GM12878 (cell line): ENCODE measurements around the gene KEL.

ENCODE experiments used
- ATF2 ChIP-seq: IDR thresholded peaks from 2 replicates; pipeline ENCODE4 v1.6.1; 2012; ENCODE audit warnings: low read length, inconsistent platforms
- CTCF ChIP-seq, 3 experiments: IDR thresholded peaks in 2 of 3; conservative IDR thresholded peaks in 1 of 3; 2 replicates each; pipeline ENCODE4 v1.5.1; 2011; ENCODE audit warnings: low read depth in 3 of 3, low read length in 3 of 3, mild to moderate bottlenecking in 3 of 3, control low read depth in 2 of 3, moderate library complexity in 2 of 3, inconsistent platforms in 1 of 3, mixed read lengths in 1 of 3; ENCODE audit not compliant: control insufficient read depth in 2 of 3, insufficient read depth in 1 of 3; ENCODE audit errors: extremely low read depth in 1 of 3
- GABPA ChIP-seq: IDR thresholded peaks from 2 replicates; pipeline ENCODE4 v1.6.1; 2014; ENCODE audit warnings: antibody characterized with exemption, low read depth, mild to moderate bottlenecking, inconsistent platforms
- HDGF ChIP-seq: fragments of 450-650 bp; IDR thresholded peaks from 2 replicates; pipeline ENCODE4 v1.6.1; 2016; ENCODE audit warnings: antibody characterized with exemption
- NFYB ChIP-seq: IDR thresholded peaks from 2 replicates; pipeline ENCODE4 v1.6.1; 2011; ENCODE audit warnings: low read depth, mild to moderate bottlenecking, low read length, improper control_type of control experiment, moderate library complexity; ENCODE audit not compliant: insufficient read depth
- SPI1 ChIP-seq: IDR thresholded peaks from 2 replicates; pipeline ENCODE4 v1.6.1; 2011; ENCODE audit warnings: low read depth, mild to moderate bottlenecking, low read length, moderate library complexity, borderline replicate concordance; ENCODE audit not compliant: insufficient read depth
- TBL1XR1 ChIP-seq: IDR thresholded peaks from 2 replicates; pipeline ENCODE4 v1.6.1; 2012; ENCODE audit warnings: low read depth, low read length, improper control_type of control experiment
- TF ChIP-seq, protein P1 (sequence below): IDR thresholded peaks from 2 replicates; pipeline ENCODE4 v1.6.1; 2012; ENCODE audit warnings: low read depth, low read length, improper control_type of control experiment
- TF ChIP-seq, protein P2 (sequence below): fragments of 450-650 bp; IDR thresholded peaks from 2 replicates; pipeline ENCODE4 v1.6.1; 2017; ENCODE audit warnings: mild to moderate bottlenecking

GRCh38 chr7:142913051-142913450 is 49.1 kb downstream of the KEL start:
- no peak for TF ChIP-seq NFYB
- no peak for TF ChIP-seq TBL1XR1
- TF ChIP-seq CTCF (IDR thresholded peaks at IDR 0.05 in 2 of 3, conservative IDR thresholded peaks at IDR 0.05 in 1 of 3; ENCODE audit: control insufficient read depth in 2 of 3, extremely low read depth in 1 of 3, insufficient read depth in 1 of 3, low read depth in 3 of 3, low read length in 3 of 3) = no peak
- no peak for TF ChIP-seq SPI1
- TF ChIP-seq, protein P1, sequence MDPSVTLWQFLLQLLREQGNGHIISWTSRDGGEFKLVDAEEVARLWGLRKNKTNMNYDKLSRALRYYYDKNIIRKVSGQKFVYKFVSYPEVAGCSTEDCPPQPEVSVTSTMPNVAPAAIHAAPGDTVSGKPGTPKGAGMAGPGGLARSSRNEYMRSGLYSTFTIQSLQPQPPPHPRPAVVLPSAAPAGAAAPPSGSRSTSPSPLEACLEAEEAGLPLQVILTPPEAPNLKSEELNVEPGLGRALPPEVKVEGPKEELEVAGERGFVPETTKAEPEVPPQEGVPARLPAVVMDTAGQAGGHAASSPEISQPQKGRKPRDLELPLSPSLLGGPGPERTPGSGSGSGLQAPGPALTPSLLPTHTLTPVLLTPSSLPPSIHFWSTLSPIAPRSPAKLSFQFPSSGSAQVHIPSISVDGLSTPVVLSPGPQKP = no peak
- TF ChIP-seq, protein P2, sequence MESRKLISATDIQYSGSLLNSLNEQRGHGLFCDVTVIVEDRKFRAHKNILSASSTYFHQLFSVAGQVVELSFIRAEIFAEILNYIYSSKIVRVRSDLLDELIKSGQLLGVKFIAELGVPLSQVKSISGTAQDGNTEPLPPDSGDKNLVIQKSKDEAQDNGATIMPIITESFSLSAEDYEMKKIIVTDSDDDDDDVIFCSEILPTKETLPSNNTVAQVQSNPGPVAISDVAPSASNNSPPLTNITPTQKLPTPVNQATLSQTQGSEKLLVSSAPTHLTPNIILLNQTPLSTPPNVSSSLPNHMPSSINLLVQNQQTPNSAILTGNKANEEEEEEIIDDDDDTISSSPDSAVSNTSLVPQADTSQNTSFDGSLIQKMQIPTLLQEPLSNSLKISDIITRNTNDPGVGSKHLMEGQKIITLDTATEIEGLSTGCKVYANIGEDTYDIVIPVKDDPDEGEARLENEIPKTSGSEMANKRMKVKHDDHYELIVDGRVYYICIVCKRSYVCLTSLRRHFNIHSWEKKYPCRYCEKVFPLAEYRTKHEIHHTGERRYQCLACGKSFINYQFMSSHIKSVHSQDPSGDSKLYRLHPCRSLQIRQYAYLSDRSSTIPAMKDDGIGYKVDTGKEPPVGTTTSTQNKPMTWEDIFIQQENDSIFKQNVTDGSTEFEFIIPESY = no peak
- no peak for TF ChIP-seq GABPA
- TF ChIP-seq HDGF = no peak
- TF ChIP-seq ATF2 = no peak
